HepG2 (cell line): ENCODE data around the gene SETD1B. TPM values are rescaled to one million over a fixed set of nuclear protein-coding genes. Genes with fewer than 3 reads are reported as not detected.

ENCODE experiments used
- ADNP ChIP-seq: sonication (generic); formaldehyde crosslinking; IDR thresholded peaks from 2 replicates; pipeline ENCODE4 v1.4.0; 2020; ENCODE audit warnings: missing genetic modification reagents
- CSRNP1 ChIP-seq: sonication (generic); formaldehyde crosslinking; IDR thresholded peaks from 2 replicates; pipeline ENCODE4 v1.8.1; 2023; ENCODE audit warnings: mild to moderate bottlenecking, missing genetic modification reagents
- FOXK1 ChIP-seq: sonication (generic); formaldehyde crosslinking; IDR thresholded peaks from 2 replicates; pipeline ENCODE4 v1.4.0; 2020; ENCODE audit warnings: low read depth, missing genetic modification reagents, borderline replicate concordance
- MNT ChIP-seq: fragments of 450-650 bp; IDR thresholded peaks from 2 replicates; pipeline ENCODE4 v1.6.1; 2016
- RFX1 ChIP-seq: fragments of 450-650 bp; IDR thresholded peaks from 2 replicates; pipeline ENCODE4 v1.6.1; 2017
- SAP130 ChIP-seq: IDR thresholded peaks from 2 replicates; pipeline ENCODE4 v1.6.1; 2016; ENCODE audit warnings: low read depth
- SYNCRIP ChIP-seq: fragments of 200-400 bp; formaldehyde crosslinking; IDR thresholded peaks from 2 replicates; pipeline ENCODE4 v1.6.1; 2018; ENCODE audit warnings: mild to moderate bottlenecking, low read depth, low read length; ENCODE audit not compliant: insufficient read depth
- ZNF121 ChIP-seq: sonication (generic); formaldehyde crosslinking; IDR thresholded peaks from 2 replicates; pipeline ENCODE4 v1.5.0; 2020; ENCODE audit warnings: mild to moderate bottlenecking, missing genetic modification reagents
- ZNF138 ChIP-seq: sonication (generic); formaldehyde crosslinking; IDR thresholded peaks from 2 replicates; pipeline ENCODE4 v1.5.0; 2020; ENCODE audit warnings: mild to moderate bottlenecking, low read depth, missing genetic modification reagents
- ZNF224 ChIP-seq: sonication (generic); formaldehyde crosslinking; IDR thresholded peaks from 2 replicates; pipeline ENCODE4 v1.5.0; 2020; ENCODE audit warnings: mild to moderate bottlenecking, missing genetic modification reagents
- ZNF234 ChIP-seq: sonication (generic); formaldehyde crosslinking; conservative IDR thresholded peaks from 2 replicates; pipeline ENCODE4 v1.5.1; 2020; ENCODE audit warnings: mild to moderate bottlenecking, missing genetic modification reagents
- ZNF362 ChIP-seq: sonication (generic); formaldehyde crosslinking; IDR thresholded peaks from 2 replicates; pipeline ENCODE4 v1.4.0; 2020; ENCODE audit warnings: missing genetic modification reagents, mild to moderate bottlenecking, borderline replicate concordance
- ZNF737 ChIP-seq: sonication (generic); formaldehyde crosslinking; IDR thresholded peaks from 2 replicates; pipeline ENCODE4 v1.5.0; 2020; ENCODE audit warnings: missing genetic modification reagents, mild to moderate bottlenecking, borderline replicate concordance
- polyA plus RNA-seq, 8 experiments: library from polyadenylated mRNA; depleted of rRNA in 3 of 8; stranded (reverse) in 7 of 8; unstranded in 1 of 8; fragments of >200 nt; fragmentation: Illumina TruSeq in 4 of 8; extraction: Trizol in 4 of 8; gene quantifications; 2 replicates each; pipeline versions ENCODE4 v1.2.1 to v1.2.3, GENCODE V29; 2011 to 2016; ENCODE audit warnings: low read depth in 4 of 8, missing spikeins in 1 of 8, mixed read lengths in 1 of 8; ENCODE audit not compliant: insufficient read depth in 1 of 8
- total RNA-seq, 5 experiments: library from RNA; depleted of rRNA; stranded (reverse); fragments of >200 nt; fragmentation: Illumina TruSeq; extraction: Trizol; gene quantifications; 2 replicates each; pipeline ENCODE4 v1.2.3, GENCODE V29; 2016; ENCODE audit warnings: low read depth in 1 of 5
- TF ChIP-seq, protein P1 (sequence below): sonication (generic); formaldehyde crosslinking; IDR thresholded peaks from 2 replicates; pipeline ENCODE4 v1.5.1; 2020; ENCODE audit warnings: missing genetic modification reagents, mild to moderate bottlenecking, borderline replicate concordance
- TF ChIP-seq, protein P2 (sequence below): sonication (generic); formaldehyde crosslinking; IDR thresholded peaks from 2 replicates; pipeline ENCODE4 v1.9.0; 2022; ENCODE audit warnings: low read depth, missing genetic modification reagents
- TF ChIP-seq, protein P3 (sequence below): sonication (generic); formaldehyde crosslinking; IDR thresholded peaks from 2 replicates; pipeline ENCODE4 v1.4.0; 2020; ENCODE audit warnings: low read depth, mild to moderate bottlenecking, missing genetic modification reagents

Gene SETD1B
- total and polyA plus RNA-seq, 2 of the 13 experiments (the other 11 are each of a cell fraction or from before 2014, with no cell fraction given) = 1.1 to 1.4 TPM

GRCh38 chr12:121806009-121806545 is 2.3 kb downstream of the SETD1B start (continued):
- TF ChIP-seq FOXK1 (CRISPR knock-in tag) = no peak
- TF ChIP-seq ZNF234 (CRISPR knock-in tag) = no peak
- TF ChIP-seq, protein P1, sequence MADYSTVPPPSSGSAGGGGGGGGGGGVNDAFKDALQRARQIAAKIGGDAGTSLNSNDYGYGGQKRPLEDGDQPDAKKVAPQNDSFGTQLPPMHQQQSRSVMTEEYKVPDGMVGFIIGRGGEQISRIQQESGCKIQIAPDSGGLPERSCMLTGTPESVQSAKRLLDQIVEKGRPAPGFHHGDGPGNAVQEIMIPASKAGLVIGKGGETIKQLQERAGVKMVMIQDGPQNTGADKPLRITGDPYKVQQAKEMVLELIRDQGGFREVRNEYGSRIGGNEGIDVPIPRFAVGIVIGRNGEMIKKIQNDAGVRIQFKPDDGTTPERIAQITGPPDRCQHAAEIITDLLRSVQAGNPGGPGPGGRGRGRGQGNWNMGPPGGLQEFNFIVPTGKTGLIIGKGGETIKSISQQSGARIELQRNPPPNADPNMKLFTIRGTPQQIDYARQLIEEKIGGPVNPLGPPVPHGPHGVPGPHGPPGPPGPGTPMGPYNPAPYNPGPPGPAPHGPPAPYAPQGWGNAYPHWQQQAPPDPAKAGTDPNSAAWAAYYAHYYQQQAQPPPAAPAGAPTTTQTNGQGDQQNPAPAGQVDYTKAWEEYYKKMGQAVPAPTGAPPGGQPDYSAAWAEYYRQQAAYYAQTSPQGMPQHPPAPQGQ = no peak
- TF ChIP-seq ZNF224 (CRISPR knock-in tag) = no peak
- TF ChIP-seq ZNF737 = no peak
- TF ChIP-seq ZNF121 = no peak
- TF ChIP-seq, protein P2, sequence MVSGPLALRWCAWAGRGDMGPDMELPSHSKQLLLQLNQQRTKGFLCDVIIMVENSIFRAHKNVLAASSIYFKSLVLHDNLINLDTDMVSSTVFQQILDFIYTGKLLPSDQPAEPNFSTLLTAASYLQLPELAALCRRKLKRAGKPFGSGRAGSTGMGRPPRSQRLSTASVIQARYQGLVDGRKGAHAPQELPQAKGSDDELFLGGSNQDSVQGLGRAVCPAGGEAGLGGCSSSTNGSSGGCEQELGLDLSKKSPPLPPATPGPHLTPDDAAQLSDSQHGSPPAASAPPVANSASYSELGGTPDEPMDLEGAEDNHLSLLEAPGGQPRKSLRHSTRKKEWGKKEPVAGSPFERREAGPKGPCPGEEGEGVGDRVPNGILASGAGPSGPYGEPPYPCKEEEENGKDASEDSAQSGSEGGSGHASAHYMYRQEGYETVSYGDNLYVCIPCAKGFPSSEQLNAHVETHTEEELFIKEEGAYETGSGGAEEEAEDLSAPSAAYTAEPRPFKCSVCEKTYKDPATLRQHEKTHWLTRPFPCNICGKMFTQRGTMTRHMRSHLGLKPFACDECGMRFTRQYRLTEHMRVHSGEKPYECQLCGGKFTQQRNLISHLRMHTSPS (CRISPR knock-in tag) = no peak
- TF ChIP-seq, protein P3, sequence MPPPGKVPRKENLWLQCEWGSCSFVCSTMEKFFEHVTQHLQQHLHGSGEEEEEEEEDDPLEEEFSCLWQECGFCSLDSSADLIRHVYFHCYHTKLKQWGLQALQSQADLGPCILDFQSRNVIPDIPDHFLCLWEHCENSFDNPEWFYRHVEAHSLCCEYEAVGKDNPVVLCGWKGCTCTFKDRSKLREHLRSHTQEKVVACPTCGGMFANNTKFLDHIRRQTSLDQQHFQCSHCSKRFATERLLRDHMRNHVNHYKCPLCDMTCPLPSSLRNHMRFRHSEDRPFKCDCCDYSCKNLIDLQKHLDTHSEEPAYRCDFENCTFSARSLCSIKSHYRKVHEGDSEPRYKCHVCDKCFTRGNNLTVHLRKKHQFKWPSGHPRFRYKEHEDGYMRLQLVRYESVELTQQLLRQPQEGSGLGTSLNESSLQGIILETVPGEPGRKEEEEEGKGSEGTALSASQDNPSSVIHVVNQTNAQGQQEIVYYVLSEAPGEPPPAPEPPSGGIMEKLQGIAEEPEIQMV (CRISPR knock-in tag) = no peak
- TF ChIP-seq SAP130 = peak; percentile 66
- TF ChIP-seq RFX1 = peak; percentile 37; the same call in 1 of the 2 replicates
- TF ChIP-seq ZNF138 (CRISPR knock-in tag) = no peak
- peak; percentile 37 for TF ChIP-seq MNT
- TF ChIP-seq ZNF362 (CRISPR knock-in tag) = peak; percentile 3; the same call in 1 of the 2 replicates
- TF ChIP-seq SYNCRIP = no peak
- no peak for TF ChIP-seq CSRNP1 (CRISPR knock-in tag)
- no peak for TF ChIP-seq ADNP (CRISPR knock-in tag)
